HG03159 (cell line): ENCODE data around the gene IGFBP2.

Experiments
- ATAC-seq: cut with Tn5 transposase; IDR thresholded peaks from one replicate; pipeline ENCODE4 v1.9.1; 2021; ENCODE audit warnings: mild to moderate bottlenecking, moderate library complexity; ENCODE audit not compliant: unreplicated experiment

The IGFBP2 gene

GRCh38 chr2:216700088-216700567 is 66.9 kb downstream of the IGFBP2 start:
- ATAC-seq: no peak

- ATAC-seq: no peak
Observed at GRCh38 chr2:216700781-216701180, 67.6 kb downstream of the IGFBP2 start.

- no peak for ATAC-seq
Observed at GRCh38 chr2:216701544-216701943, 68.3 kb downstream of the IGFBP2 start.

GRCh38 chr2:216702756-216703155 is 69.5 kb downstream of the IGFBP2 start:
- ATAC-seq: no peak

- ATAC-seq: no peak
Observed at GRCh38 chr2:216710551-216711301, 77.5 kb downstream of the IGFBP2 start.

GRCh38 chr2:216711348-216711747 is 78.1 kb downstream of the IGFBP2 start:
- ATAC-seq: no peak

GRCh38 chr2:216713691-216714336 is 80.6 kb downstream of the IGFBP2 start:
- no peak for ATAC-seq
